Breast epithelium (tissue), 3 donors: ENCODE results near the gene FCAMR.

Source experiments
- POLR2AphosphoS5 ChIP-seq, 3 donors: sonication (generic); formaldehyde crosslinking; IDR thresholded peaks; one replicate each; pipeline ENCODE4 v1.6.1; 2017; ENCODE audit warnings: antibody characterized with exemption in 3 of 3
- TF ChIP-seq, protein P1 (sequence below), 3 donors: fragments of 450-650 bp; IDR thresholded peaks; one replicate each; pipeline ENCODE4 v1.5.1; 2016 to 2017; ENCODE audit warnings: antibody characterized with exemption in 3 of 3, mild to moderate bottlenecking in 3 of 3, moderate library complexity in 3 of 3

- TF ChIP-seq POLR2AphosphoS5 (IDR thresholded peaks at IDR 0.05) = no peak
- TF ChIP-seq, protein P1, sequence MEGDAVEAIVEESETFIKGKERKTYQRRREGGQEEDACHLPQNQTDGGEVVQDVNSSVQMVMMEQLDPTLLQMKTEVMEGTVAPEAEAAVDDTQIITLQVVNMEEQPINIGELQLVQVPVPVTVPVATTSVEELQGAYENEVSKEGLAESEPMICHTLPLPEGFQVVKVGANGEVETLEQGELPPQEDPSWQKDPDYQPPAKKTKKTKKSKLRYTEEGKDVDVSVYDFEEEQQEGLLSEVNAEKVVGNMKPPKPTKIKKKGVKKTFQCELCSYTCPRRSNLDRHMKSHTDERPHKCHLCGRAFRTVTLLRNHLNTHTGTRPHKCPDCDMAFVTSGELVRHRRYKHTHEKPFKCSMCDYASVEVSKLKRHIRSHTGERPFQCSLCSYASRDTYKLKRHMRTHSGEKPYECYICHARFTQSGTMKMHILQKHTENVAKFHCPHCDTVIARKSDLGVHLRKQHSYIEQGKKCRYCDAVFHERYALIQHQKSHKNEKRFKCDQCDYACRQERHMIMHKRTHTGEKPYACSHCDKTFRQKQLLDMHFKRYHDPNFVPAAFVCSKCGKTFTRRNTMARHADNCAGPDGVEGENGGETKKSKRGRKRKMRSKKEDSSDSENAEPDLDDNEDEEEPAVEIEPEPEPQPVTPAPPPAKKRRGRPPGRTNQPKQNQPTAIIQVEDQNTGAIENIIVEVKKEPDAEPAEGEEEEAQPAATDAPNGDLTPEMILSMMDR (IDR thresholded peaks at IDR 0.05) = no peak
Measured at GRCh38 chr1:206963740-206964139, 6.5 kb downstream of the FCAMR start.
